Measurements from ENCODE around the gene PMP22.

PMP22 gene

DNA sequence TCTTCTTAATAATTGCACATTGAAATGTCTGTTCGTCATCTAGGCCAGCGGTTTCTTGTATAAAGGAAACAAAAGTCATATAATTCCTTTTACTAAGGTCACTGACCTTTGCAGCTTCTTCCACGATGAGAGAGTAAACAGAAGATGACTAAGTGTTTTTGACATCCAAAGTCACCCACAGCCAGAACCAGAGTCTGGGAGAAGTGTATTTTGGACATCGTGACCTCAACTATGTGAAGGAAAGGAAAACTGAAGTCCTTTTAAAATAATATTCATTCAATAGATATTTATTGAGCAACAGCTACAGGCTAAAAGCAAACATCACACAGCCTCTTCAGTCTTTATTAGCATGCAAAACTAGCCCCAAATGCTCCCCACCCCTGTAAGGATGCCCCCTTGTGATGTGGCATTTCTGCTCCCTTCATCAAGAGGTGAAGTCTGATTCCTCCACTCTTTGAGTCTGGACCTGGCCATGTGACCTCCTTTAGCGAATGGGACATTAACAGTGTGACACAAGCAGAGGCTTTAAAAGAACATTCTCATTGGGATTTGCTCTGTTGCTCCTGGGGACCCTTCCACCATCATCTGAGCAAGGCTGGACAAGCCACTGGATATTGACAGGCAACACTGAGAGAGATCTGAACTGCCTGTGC, 8.1 kb upstream of the PMP22 start:
- DNase-seq = no peak

DNA sequence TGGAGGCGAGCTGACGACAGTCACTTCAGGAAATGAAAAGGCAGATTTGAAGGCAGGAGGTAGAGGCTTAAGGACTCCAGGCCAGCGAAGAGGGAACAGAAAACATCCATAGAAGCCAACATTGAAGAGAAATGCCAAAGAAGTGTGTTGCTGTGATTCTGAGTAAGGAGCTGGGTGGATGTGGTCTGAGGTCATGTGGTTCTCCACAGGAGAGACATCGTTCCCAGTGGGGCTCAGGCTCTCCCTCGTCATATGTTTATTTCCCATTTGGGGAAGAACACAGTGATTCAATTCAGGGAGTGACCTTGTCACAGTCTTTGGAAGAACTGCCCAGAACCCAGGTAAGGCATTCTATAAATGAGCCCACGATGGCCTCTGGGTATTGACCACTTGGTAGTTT, 6.6 kb upstream of the PMP22 start:
- no peak for DNase-seq

DNA sequence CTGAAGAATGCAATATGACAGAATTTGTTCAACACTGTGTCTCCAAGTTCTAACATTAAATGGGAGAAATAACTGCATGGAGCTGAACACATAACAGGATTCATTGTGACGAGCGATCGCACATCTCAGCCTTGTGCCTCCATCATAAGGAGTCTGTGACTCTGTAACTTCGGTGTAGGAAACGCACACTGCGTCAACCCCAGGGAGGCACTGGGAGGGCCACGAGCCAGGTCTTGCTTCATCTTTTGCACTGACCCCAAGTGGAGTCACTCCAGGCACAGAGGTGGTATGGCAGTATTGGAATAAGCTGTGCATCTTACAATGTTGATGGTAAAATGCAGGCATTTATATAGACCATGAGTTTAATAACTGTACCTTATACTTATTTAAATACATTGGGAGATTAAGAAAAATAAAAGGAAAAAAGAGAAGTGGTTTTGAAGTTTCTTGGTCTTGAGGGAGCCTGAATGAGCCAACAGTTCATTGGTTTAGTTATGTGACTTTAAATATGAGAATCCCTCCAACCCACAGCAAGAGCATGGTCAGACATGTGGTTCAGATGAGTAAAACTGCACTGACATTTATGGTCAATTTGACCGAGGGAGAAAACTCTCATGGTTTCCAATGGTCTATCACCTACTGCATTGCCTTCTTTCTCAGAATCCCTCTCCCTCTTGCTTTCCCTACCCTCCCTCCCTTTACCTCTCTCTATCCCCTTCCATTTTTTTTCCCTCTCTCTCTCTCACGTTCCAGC, 5.7 kb upstream of the PMP22 start:
- no peak for DNase-seq

DNA sequence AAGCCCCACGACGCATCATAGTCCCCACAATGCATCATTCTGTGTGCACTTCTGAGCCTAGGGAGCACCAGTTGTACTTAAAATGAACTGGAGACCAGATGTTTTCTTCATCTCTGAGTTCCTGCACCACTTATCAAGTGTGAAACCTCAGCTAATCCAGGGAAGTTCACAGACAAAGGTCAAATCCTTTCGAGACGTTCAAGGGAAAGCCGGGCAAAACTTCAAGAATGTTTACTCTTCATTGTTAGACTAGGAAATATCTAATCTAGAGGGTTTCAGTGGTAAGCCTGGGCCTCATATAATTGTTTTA, 4.6 kb upstream of the PMP22 start:
- DNase-seq = no peak

DNA sequence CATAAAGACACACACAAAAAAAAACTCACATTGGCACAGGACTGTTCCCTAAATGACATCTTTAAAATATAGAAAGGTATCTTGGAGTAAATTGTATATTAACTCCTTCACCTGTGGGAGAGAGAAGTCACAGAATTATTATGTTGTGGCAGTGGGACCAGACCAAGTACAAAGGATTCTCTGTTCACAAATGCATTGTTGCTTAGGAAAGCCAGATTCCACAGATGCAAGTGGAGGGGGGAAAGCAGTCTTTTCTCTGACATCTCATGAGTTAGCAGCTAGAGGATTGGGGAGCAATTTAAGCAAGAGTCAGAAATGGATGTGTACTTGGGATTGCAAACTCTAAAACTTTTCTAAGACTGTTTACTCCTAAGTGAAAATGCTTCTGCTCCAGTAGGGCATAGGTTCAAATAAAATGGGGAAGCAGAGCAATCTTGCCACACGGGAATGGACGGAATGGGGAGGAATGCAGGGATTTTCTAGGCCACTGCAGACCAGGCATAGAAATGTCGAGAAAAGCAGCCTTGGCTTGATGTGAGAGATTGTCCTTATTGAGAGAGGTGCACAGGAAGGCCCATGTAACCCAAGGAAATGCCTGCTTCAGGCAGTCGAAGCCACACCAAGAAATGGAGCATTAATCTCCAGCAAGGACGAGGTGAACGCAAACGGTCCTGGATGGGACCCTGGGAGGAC, 4.1 kb upstream of the PMP22 start:
- no peak for DNase-seq

DNA sequence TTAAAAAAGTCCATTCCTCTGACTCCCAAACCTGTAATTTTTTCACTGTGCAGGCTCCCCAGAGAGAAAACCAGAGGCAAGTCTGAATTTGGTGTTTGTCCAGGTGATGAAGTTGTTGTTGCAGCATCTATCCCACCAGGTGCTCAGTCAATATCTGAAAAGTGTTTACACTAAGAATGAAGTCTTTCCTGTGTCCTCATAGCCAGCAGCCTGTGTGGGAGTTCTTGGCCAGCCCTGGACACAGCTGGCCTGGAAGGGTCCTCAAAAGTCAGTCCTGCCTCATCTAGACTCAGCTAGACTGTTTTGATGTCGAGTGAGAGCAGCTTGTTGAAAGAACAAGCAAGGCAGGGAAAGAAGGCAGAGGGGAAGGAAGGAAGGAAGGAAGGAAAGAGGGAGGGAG, 3.3 kb upstream of the PMP22 start:
- DNase-seq = no peak

DNA sequence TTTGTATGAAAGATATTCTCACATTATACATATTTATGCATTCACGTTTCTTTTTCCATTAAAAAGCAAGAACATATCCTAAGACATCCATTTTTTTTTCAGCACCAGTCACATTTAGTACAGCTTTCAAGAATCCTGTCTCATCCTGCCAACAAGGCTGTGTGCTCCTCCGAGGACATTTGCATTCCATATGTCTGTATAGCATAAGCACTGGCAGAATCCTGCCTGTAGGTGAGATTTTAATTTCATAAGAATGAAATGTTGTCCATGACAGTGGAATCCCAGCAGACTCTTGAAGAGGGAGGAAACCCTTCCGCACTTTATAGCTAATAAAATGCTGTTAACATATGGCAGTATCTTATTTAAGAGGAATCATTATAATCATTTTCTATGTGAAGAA, 2.9 kb upstream of the PMP22 start:
- DNase-seq = no peak

DNA sequence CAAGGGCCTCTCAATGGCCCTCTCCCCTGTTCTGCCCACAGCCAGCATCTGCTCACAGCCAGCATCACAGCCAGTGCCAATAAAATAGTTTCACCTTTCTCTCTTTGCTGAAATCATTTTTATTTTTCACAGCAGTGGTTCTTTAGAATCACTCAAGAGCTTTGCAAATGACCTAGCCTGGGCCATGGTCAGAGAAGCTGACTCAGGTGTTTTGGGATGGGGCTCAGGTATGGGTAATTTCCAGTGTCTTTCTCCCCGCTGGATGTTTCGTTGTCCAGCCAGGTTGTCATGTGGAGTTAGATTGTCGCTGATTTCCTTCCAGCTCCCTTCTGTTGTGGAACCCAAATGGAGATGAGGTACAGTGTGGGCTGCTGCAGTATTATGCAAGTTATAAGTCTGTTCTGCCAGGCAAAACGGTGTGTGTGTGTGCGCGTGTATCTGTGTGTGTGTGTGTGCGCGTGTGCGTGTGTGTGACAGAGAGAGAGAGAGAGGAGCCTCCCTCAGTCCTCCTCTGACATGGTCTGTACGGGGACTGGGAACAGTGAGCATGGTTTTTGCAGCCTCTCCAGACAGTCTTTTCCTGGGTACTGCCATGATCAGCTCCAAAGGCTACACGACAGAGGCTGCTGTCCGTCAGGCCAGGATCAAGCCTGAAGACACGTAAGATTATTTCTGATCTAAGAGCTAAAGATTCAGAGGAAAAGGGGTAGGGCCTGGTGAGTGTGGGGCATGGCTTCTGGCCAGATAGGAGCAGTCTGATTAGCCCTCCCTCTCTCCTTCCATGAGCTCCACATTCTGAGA, 1.4 kb upstream of the PMP22 start:
- no peak for DNase-seq

DNA sequence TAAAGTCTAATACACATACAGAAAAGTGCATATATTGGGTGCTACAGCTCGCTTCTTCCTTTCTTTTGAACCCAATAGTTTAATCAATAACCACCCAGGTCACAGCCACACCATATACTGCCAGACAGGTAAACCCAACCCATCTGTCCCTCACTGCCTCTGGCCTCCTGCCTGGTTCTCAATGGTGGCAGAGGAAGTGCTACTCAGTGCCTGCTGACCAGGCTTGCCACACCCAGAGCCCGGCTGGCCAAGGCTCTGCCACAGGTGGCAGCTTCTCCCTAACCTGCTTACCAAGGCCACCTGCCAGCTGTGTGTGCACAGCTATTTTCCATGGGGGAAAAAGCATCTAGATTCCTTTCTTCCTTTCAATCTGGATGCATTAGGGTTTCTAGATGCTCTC, 584 bp downstream of the PMP22 start:
- DNase-seq = no peak

DNA sequence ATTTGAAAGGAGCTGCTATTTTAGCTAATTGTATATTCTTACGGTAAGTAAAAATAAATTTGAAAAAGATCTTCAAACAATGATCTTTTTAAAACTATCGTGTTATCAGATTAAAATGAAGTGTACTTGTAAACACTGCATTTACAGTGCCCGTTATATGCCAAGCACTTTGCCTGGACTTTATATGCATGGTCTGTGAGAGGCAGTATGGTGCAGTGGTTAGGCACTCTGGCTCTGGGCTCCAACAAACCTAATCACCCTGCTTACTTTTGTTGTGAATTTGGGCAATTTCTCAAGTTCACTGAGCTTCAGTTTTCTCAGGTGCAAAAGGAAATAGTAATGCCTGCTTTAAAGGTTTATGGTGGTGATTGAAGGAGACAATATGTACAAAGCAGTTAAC, 1.4 kb downstream of the PMP22 start:
- DNase-seq = no peak

DNA sequence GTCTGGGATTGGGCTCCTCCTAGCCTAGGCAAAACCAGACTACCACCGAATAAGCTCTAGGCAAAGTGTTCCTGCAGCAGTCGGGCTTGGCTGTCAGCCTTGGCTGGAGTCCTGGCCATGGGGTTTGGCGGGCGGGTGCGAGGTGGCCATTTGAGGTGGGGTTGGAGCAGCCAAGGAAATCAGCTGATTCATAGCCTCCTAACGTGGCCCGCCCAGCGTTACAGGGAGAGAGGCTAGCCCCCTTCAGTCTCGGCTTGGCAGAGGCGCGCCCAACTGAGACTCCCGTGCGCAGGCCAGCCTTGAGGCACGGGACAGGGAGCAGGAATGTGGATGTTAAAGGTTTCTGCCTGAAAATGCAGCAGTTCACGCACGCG, 1.9 kb downstream of the PMP22 start:
- no peak for DNase-seq

DNA sequence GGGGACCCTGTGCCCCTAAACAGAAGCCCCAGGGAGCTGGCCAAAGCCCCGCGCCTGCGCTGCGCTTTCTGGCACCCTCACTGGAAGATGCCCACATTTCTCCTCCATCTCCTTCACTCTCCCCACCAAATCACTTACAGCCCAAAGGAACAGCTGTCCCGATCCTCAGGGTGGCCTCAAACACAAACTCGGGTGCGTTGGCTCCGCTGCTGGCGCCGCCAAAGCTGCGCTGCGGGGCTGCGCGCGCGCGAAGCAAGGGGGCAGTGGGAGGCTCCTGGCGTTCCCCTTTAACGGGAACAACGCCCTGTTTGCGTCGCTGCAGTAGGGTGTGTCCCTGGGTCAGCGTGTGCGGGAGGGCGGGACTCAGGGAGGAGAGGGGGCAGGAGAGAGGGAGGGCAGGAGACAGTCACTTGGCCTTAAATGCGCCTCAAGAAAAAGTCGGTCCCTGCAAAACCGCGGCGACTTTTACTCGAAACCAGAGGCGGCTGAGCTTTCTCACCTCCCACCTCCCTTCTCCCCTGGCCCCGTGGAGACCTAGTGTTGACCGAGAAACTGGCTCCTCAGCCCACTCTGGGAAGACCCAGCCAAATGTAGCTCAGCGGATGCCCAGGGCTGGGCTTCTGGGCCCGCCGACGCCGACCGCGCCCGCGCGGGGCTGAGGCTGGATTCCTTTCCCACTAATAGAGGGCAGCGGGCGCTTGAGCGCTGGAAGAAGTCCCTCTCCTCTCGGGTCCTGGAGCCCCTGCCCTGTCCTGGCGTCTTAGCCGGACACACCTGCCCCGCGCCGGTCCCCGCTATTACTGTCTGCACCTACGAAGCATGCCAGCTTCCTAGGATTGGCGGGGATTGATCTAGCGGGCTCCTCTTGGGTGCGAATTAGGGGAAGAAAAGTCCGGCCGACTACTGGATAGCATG, 2.6 kb downstream of the PMP22 start:
- no peak for DNase-seq

DNA sequence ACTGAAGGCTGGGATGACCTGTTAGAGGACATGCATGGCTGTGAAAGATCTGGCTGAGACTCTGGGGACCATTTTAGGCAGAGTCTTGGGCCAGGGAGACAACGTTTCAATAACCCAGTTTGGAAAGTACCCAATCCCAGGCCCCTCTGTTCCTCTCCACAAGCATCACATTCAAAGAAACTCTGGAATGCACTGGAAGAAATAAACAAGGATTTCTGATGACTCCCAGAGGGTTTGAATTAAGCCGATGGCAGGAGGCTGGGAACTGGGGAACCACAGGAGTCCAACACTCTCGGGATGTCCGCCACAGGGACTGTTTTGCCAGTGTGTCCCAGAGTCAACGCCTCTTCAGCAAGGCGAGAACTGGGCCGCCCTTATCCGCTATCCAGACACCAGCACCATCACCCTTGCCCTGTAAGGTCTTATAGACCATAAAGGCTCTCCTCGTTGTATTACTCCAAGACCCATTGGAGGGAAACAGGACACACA, 3.3 kb downstream of the PMP22 start:
- no peak for DNase-seq

DNA sequence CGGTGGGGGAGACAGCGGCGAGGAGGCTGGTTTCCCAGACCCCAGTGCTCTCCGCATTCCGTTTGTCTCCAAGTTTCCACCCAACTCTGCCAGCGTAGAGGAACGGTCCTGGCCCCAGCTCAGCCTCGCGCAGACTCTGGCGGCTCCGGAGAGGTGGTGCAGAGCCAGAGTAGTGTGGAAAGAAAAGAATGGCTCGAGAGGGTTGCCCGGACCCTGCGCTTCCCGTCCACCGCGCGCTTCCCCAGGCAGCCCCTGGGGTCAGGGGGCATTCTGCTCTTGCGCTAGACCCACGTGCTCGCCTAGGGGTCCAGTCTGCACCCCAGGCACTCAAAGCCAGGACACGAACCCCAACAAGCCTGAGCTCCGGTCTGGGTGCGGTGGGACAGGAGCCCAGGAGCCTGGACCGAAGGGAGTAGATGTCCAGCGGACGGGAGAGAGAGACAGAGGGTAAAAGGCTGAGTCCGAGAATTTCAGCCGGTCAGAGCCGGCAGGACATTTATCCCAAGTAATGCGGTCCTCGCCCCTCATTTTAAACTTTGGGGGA, 3.8 kb downstream of the PMP22 start:
- DNase-seq = no peak

DNA sequence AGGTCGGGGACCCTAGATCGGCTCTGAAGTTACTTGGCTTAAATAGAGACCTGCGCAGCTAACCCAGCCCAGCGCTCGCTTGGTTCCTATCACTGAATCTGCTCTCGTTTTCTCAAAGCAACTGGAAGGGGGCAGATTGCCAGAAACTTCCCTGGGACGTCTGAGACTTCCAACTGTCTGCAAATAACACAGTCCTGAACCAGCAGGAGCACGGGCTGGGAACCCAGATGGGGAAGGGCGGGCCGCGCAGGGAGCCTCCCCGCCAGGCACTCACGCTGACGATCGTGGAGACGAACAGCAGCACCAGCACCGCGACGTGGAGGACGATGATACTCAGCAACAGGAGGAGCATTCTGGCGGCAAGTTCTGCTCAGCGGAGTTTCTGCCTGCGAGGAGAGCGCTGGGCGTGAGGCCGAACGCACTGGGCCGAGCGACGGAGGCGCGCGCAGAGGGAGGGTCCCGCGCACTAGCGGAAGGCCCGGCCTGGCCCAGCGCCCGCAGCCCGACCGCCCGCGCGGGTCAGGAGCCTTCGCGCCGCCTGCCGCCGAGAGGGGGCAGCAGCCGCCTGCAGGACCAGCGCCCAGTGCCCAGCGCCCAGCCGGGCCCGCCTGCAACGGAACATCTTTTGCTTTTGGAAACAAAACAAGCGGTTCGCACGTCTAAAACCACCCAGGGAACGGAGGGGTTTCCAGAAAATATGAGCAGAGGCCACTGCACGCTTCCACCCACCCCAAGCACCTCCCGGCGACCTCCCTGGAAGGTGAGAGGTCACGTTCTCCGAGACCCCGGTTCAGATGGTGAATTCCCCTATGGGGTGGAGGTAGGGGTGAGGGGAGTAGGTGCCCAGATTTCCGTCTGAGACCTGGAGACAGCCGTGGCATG, 4.5 kb downstream of the PMP22 start:
- DNase-seq = no peak

DNA sequence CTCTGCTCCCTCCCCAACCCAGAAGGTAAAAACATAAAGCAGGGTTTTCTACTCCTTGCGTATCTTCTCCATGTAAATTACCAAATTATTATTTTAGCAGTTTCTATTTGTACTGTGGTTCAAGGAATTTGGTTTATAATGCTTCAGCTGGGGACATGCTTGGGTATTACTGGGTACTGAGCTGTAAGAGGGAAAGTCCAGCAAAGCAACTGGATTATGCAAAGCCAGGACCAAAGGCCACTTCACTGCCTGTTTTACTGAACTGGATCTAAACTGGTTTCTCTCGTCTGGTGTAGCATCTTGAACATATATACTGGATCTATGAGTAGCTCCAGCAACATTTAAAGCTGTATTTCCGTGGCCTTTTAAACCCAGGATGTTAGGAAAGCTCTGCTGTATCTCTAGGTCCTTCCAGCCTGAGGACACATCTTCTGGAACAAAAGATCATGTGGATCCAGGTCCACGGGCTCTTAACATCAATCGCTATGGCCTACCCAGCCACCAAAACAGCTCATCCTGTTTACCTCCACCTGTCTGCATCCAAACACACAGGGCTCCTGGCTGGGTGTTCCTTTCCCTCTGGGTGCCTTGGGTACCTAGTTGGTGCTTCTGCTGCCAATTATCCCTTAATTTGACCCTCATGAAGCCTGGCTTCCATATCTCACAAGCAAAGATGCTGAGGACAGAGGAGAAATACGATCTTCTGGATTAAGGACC, 7.2 kb downstream of the PMP22 start:
- DNase-seq = no peak

DNA sequence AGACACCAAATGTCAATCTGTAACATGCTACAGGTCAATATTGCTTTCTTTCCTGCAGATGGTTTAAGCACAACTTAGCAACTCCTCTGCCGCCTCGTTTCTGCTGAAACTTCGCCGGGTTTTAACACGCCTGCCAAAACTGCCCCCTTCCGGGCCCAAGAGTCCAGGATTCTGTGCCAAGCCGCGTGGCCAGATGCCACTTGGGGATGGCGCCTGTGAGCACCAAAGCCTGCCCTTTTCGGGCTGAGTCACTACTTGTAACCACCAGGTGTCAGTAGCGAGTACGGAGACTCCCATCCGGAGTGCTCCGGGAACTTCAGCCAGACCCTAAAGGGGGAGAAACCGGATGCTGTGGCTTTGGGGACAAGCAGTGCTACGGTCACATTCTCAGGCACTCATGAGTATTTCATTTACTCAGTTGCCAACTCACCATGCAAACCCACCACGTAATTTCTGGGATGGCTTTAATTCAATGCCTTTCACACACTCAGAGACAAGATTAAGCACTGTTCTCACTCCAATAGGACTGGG, 7.8 kb downstream of the PMP22 start:
- DNase-seq = no peak

DNA sequence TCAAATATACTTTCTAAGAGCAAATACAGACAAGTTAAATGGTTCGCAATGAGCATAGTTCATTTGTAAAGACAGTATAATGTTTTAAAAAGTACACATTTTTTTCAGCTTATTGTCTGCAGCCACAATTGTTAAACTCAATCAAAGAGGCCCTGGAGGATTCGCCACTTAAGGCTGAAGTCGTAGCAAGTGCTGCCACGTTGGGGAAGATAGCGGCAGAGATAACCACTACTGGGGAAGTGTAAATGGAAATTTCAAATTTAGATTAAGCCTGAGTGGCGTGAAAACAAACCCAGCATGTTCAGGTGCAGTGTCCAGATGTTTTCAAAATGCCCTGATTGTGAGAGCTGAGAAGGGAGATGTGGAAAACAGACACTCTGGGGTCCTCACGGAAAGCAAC, 8.4 kb downstream of the PMP22 start:
- DNase-seq = no peak

DNA sequence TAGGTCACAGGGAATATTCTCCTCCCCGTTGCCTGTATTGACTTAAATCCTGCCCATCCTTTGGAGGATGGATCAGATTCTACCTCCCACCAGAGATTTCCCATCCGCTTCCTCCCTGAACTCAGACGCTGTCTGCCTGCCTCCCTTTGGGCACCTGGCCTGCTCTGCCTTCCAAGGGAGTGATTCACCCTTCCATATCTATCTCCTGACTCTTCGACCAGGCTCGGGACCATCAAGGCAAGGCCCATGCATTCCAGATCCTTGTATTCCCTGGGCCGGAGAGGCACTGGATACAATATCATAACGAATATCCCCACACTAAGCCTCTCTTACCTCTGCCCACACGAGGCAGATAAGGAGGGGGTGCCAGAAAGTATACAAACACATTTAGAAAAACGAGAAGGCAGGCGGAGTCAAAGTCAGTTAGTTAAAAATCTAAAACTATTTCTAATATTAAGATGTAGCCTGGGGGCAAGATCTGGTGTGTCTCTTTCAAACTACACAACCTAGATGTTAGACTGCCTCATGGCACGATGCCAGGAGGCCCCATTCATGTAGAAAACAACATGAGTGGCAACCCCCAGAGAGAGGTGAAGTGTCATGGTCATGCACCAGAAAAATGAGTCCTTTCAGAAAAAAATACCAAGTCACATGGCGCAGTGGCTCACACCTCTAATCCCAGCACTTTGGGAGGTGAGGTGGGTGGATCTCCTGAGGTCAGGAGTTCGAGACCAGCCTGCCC, 9.2 kb downstream of the PMP22 start:
- no peak for DNase-seq
